HepG2 (cell line): ENCODE data around the gene ABRACL.
"Not testable (repeated sequence)": the region's sequence is repeated elsewhere in the genome, so short reads cannot be mapped to it uniquely, and the experiment has no call there.

Experiments used
- ELF4 ChIP-seq: sonication (generic); formaldehyde crosslinking; IDR thresholded peaks from 2 replicates; pipeline ENCODE4 v1.5.0; 2020; ENCODE audit warnings: missing genetic modification reagents, mild to moderate bottlenecking, moderate library complexity, borderline replicate concordance
- HNRNPLL ChIP-seq: fragments of 200-400 bp; formaldehyde crosslinking; IDR thresholded peaks from 2 replicates; pipeline ENCODE4 v1.6.1; 2017; ENCODE audit warnings: mild to moderate bottlenecking, low read depth, low read length; ENCODE audit not compliant: poor library complexity, severe bottlenecking
- NFYB ChIP-seq: sonication (generic); formaldehyde crosslinking; IDR thresholded peaks from 2 replicates; pipeline ENCODE4 v1.4.0; 2020; ENCODE audit warnings: missing genetic modification reagents
- YY1 ChIP-seq: IDR thresholded peaks from 2 replicates; pipeline ENCODE4 v1.6.1; 2011; ENCODE audit warnings: low read length, low read depth, moderate library complexity, mild to moderate bottlenecking; ENCODE audit not compliant: insufficient read depth, insufficient replicate concordance
- ZNF292 ChIP-seq: sonication (generic); formaldehyde crosslinking; IDR thresholded peaks from 2 replicates; pipeline ENCODE4 v1.8.1; 2022; ENCODE audit warnings: mild to moderate bottlenecking, low read depth, missing genetic modification reagents, borderline replicate concordance
- TF ChIP-seq, protein P1 (sequence below): sonication (generic); formaldehyde crosslinking; IDR thresholded peaks from 2 replicates; pipeline ENCODE4 v1.5.0; 2020; ENCODE audit warnings: mild to moderate bottlenecking, missing genetic modification reagents, moderate library complexity
- TF ChIP-seq, protein P2 (sequence below): sonication (generic); formaldehyde crosslinking; IDR thresholded peaks from 2 replicates; pipeline ENCODE4 v1.9.0; 2022; ENCODE audit warnings: missing genetic modification reagents, mild to moderate bottlenecking, borderline replicate concordance
- TF ChIP-seq, protein P3 (sequence below): sonication (generic); formaldehyde crosslinking; IDR thresholded peaks from 2 replicates; pipeline ENCODE4 v1.8.0; 2022; ENCODE audit warnings: mild to moderate bottlenecking, missing genetic modification reagents, borderline replicate concordance
- TF ChIP-seq, protein P4 (sequence below): sonication (generic); formaldehyde crosslinking; conservative IDR thresholded peaks from 2 replicates; pipeline ENCODE4 v1.4.0; 2020; ENCODE audit warnings: missing genetic modification reagents

DNA sequence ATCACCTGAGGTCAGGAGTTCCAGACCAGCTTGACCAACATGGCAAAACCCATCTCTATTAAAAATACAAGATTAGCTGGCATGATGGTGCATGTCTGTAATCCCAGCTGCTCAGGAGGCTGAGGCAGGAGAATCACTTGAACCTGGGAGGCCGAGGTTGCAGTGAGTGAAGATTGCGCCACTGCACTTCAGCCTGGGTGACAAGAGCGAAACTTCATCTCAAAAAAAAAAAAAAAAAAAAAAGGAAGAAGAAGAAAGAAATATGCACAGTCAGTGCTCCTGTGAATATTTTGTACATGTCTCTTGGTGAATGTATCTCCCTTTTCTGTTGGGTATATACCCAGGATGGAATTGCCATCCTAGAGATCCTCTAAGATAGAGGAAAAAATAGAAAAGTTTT is 3.1 kb upstream of the ABRACL start:
- TF ChIP-seq, protein P1, sequence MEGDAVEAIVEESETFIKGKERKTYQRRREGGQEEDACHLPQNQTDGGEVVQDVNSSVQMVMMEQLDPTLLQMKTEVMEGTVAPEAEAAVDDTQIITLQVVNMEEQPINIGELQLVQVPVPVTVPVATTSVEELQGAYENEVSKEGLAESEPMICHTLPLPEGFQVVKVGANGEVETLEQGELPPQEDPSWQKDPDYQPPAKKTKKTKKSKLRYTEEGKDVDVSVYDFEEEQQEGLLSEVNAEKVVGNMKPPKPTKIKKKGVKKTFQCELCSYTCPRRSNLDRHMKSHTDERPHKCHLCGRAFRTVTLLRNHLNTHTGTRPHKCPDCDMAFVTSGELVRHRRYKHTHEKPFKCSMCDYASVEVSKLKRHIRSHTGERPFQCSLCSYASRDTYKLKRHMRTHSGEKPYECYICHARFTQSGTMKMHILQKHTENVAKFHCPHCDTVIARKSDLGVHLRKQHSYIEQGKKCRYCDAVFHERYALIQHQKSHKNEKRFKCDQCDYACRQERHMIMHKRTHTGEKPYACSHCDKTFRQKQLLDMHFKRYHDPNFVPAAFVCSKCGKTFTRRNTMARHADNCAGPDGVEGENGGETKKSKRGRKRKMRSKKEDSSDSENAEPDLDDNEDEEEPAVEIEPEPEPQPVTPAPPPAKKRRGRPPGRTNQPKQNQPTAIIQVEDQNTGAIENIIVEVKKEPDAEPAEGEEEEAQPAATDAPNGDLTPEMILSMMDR (CRISPR knock-in tag) = not testable (repeated sequence)
- TF ChIP-seq, protein P2, sequence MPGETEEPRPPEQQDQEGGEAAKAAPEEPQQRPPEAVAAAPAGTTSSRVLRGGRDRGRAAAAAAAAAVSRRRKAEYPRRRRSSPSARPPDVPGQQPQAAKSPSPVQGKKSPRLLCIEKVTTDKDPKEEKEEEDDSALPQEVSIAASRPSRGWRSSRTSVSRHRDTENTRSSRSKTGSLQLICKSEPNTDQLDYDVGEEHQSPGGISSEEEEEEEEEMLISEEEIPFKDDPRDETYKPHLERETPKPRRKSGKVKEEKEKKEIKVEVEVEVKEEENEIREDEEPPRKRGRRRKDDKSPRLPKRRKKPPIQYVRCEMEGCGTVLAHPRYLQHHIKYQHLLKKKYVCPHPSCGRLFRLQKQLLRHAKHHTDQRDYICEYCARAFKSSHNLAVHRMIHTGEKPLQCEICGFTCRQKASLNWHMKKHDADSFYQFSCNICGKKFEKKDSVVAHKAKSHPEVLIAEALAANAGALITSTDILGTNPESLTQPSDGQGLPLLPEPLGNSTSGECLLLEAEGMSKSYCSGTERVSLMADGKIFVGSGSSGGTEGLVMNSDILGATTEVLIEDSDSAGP (CRISPR knock-in tag) = not testable (repeated sequence)
- TF ChIP-seq, protein P3, sequence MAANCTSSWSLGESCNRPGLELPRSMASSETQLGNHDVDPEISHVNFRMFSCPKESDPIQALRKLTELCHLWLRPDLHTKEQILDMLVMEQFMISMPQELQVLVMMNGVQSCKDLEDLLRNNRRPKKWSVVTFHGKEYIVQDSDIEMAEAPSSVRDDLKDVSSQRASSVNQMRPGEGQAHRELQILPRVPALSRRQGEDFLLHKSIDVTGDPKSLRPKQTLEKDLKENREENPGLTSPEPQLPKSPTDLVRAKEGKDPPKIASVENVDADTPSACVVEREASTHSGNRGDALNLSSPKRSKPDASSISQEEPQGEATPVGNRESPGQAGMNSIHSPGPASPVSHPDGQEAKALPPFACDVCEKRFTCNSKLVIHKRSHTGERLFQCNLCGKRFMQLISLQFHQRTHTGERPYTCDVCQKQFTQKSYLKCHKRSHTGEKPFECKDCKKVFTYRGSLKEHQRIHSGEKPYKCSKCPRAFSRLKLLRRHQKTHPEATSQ (CRISPR knock-in tag) = not testable (repeated sequence)
- TF ChIP-seq NFYB (CRISPR knock-in tag); YY1; ELF4; ZNF292 (CRISPR knock-in tag); HNRNPLL: not testable (repeated sequence)
- TF ChIP-seq, protein P4, sequence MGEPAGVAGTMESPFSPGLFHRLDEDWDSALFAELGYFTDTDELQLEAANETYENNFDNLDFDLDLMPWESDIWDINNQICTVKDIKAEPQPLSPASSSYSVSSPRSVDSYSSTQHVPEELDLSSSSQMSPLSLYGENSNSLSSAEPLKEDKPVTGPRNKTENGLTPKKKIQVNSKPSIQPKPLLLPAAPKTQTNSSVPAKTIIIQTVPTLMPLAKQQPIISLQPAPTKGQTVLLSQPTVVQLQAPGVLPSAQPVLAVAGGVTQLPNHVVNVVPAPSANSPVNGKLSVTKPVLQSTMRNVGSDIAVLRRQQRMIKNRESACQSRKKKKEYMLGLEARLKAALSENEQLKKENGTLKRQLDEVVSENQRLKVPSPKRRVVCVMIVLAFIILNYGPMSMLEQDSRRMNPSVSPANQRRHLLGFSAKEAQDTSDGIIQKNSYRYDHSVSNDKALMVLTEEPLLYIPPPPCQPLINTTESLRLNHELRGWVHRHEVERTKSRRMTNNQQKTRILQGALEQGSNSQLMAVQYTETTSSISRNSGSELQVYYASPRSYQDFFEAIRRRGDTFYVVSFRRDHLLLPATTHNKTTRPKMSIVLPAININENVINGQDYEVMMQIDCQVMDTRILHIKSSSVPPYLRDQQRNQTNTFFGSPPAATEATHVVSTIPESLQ = not testable (repeated sequence)
